Upper lobe of left lung (tissue), 4 donors: ENCODE results near the gene DYDC2.

Experiments used
- EP300 ChIP-seq, 4 donors: sonication (generic); formaldehyde crosslinking; IDR thresholded peaks; one replicate each; pipeline ENCODE4 v1.5.1; 2017; ENCODE audit warnings: antibody characterized with exemption in 4 of 4, control low read depth in 2 of 4
- POLR2A ChIP-seq, 4 donors: fragments of 450-650 bp; IDR thresholded peaks; one replicate each; pipeline ENCODE4 v1.5.1; 2016 to 2017; ENCODE audit warnings: antibody characterized with exemption in 4 of 4, mild to moderate bottlenecking in 2 of 4
- TF ChIP-seq, protein P1 (sequence below), 6 experiments: fragments of 450-650 bp in 4 of 6; fragments of 200-600 bp in 2 of 6; sonication (generic) in 2 of 6; IDR thresholded peaks; one replicate each; pipeline ENCODE4 v1.5.1; 2016 to 2019; ENCODE audit warnings: antibody characterized with exemption in 6 of 6

DNA sequence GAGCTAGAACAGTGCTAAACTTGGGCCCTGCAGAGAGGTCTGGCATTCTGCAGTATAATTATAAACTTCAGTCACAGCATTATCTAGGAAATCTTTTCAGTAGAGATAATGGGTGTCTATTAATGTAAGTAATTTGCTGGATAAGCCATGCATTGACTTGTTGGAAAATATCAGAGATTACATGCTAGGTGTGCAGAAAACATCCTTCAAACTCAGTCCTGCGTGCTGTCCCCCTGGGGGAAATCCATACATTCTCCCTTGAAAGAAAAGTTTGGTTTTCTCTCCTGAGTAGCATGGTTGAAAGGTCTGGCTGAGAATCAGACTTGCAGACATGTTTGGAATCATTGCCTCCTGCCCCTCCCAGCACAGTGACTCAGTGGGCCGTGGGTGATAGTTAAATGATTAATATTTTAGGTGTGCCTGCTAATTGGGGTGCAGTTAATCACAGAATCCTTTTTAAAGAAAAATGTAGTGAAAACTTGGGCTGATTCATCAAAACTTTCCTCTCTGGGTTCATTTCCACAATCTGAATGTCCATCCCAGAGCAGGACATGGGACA lies 37.9 kb downstream of the DYDC2 start:
- TF ChIP-seq, protein P1, sequence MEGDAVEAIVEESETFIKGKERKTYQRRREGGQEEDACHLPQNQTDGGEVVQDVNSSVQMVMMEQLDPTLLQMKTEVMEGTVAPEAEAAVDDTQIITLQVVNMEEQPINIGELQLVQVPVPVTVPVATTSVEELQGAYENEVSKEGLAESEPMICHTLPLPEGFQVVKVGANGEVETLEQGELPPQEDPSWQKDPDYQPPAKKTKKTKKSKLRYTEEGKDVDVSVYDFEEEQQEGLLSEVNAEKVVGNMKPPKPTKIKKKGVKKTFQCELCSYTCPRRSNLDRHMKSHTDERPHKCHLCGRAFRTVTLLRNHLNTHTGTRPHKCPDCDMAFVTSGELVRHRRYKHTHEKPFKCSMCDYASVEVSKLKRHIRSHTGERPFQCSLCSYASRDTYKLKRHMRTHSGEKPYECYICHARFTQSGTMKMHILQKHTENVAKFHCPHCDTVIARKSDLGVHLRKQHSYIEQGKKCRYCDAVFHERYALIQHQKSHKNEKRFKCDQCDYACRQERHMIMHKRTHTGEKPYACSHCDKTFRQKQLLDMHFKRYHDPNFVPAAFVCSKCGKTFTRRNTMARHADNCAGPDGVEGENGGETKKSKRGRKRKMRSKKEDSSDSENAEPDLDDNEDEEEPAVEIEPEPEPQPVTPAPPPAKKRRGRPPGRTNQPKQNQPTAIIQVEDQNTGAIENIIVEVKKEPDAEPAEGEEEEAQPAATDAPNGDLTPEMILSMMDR (IDR thresholded peaks at IDR 0.05) = no peak
- TF ChIP-seq POLR2A (IDR thresholded peaks at IDR 0.05) (no peak), EP300 (IDR thresholded peaks at IDR 0.05) (no peak)
